Measurements from ENCODE around the gene SRR.

Gene SRR

GRCh38 chr17:2347805-2348685, 44.3 kb downstream of the SRR start:
- no peak for DNase-seq

- no peak for DNase-seq
These were observed 47.5 kb downstream of the SRR start for GRCh38 chr17:2351269-2351668.

GRCh38 chr17:2354311-2354710, 50.6 kb downstream of the SRR start:
- DNase-seq = no peak

DNA sequence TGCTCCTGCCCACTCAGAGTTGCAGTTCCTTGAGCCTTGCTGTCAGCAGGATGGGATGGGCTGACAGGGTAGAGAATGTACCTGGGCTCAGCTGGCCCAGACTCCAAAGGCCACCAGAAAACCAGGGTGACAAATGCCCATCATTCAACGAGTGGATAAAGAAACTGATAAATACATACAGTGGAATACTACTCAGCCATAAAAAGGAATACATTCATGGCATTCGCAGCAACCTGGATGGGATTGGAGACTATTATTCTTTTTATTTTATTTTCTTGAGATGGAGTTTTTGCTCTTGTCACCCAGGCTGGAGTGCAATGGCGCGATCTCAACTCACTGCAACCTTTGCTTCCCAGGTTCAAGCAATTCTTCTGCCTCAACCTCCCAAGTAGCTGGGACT, 53.5 kb downstream of the SRR start:
- no peak for DNase-seq

- no peak for DNase-seq
These were observed 54.2 kb downstream of the SRR start for GRCh38 chr17:2357931-2358434.

GRCh38 chr17:2361010-2361760, 57.4 kb downstream of the SRR start:
- DNase-seq = no peak

DNA sequence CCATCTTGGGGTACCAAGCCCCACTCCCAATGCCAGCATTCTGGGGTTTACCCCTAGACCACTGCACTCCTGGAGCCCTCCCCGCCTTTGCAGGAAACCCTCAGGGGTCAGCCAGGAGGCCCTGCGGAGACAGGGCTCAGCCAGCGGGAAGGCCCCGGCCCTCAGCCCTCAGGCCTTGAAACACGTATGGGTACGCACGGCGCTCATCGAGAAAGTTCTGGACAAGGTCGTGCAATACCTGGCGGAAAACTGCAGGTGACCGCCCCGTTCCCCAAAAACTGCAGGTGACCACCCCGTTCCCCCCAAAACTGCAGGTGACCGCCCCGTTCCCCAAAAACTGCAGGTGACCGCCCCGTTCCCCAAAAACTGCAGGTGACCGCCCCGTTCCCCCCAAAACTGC, 58.3 kb downstream of the SRR start:
- DNase-seq = no peak

DNA sequence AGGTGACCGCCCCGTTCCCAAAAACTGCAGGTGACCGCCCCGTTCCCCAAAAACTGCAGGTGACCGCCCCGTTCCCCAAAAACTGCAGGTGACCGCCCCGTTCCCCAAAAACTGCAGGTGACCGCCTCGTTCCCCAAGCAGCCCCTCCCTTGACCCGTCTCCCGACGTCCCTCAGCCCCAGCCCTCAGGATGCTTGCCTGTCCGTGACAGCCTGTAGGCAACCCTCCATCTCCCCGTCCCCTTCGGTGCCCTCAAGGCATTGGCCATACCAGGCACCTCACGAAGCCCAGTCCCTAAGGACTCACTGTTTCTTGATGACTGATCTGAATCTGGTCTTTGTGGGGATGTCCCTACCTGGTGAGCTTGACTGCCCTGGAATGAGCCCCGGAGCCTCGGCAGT, 58.7 kb downstream of the SRR start:
- no peak for DNase-seq

DNA sequence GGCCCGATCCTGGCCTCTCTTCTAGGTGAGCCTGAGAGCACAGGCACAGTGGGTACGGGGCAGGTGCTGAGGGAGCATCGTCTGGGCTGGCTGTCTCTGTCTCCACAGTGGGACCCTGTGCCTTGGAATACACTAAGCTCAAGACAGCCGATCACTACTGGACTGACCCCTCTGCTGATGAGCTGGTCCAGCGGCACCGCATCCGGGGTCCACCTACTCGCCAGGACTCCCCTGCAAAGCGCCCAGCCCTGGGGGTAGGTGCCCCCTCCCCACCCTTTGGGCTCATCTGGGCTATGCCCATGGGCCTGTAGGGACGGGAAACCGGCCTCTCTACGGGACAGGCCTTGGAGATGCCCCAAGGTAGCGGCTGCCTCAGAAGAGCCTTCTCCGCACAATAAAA, 59.1 kb downstream of the SRR start:
- no peak for DNase-seq

DNA sequence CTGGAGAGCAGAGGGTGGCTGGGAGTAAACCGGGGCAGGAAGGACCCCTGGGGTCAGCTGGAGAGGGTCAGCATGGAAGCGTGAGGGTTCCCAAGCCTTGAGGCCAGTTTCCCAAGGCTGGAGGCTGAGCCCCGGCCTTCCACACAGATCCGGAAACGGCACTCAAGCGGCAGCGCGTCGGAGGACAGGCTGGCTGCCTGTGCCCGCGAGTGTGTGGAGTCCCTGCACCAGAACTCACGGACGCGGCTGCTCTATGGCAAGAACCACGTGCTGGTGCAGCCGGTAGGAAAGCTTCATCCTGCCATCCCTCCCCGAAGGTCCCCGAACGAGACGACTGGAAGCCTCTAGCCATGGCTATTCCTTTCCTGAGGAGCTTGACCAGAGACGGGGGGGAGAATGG, 59.6 kb downstream of the SRR start:
- no peak for DNase-seq

DNA sequence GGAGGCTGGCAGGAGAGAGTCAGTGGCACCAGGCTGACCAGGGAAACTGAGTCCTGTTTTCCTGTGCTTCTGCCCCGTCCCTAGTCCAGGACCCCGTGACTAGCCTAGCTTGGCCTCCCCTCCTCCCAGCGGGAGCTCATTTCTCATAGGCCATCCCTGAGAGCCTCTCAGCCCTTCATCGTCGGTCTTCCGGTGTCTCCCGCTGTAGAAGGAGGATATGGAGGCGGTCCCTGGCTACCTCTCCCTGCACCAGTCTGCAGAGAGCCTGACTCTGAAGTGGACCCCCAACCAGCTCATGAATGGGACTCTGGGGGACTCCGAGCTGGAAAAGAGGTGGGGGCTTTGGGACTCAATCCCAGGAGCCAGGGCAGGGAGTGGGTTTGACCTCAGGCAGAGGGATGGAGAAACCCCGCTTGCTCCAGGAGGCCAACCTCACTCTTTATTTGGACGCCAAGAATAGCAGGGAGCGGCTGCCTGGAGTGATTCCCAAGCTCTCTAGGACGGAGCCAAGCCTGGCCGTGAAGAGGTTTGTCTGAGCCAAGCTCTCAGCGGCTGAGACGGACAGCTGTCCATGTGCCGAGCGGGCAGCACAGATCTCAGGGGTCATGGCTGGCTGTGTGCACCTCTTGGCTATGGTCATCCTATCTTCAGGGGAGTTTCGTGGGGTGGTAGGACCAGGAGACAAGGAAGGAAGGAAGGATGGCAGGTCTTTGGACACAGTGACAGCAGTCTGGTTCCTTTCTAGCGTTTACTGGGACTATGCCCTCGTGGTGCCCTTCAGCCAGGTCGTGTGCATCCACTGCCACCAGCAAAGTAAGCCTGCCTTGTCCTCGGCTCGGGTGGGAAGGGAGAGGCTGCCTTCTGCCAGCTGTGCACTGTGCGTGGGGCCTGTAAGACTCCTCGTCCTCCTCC, 60.4 kb downstream of the SRR start:
- DNase-seq = no peak

DNA sequence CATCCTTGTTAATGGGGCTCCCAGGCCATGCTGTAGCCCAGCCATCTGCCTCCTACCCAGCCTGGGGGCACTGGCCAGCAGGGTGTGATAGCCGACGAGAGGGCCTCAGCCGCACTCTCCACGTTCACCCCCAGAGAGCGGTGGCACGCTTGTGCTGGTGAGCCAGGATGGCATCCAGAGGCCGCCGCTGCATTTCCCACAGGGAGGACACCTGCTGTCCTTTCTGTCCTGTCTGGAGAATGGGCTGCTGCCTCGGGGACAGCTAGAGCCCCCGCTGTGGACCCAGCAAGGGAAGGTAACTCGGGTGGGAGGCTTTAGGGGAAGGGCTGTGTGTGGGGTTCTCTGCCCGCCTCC, 61.0 kb downstream of the SRR start:
- no peak for DNase-seq

- no peak for DNase-seq
These were observed 61.4 kb downstream of the SRR start for GRCh38 chr17:2365132-2365531.

GRCh38 chr17:2366747-2367494, 63.2 kb downstream of the SRR start:
- DNase-seq = no peak

GRCh38 chr17:2368359-2368758, 64.6 kb downstream of the SRR start:
- DNase-seq = no peak

DNA sequence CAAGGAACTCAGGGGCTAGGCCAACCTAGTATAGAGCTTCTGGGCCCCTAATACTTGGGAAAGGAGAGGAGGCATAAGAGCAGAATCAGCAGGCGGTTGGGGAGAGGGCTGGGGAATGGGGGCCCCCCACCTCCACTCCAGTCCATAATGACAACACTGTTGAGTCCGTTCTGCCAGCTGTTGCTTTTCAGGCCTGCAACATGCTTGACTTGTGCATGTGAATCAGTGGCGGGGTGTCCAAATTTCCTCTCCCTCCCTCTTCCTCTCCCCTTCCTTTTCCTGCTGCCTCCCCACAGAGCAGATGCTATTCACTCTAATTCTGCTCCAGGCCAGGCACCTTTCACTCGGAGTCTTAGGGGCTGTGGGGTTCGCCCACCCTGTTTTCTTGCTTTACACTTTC, 65.3 kb downstream of the SRR start:
- DNase-seq = no peak

DNA sequence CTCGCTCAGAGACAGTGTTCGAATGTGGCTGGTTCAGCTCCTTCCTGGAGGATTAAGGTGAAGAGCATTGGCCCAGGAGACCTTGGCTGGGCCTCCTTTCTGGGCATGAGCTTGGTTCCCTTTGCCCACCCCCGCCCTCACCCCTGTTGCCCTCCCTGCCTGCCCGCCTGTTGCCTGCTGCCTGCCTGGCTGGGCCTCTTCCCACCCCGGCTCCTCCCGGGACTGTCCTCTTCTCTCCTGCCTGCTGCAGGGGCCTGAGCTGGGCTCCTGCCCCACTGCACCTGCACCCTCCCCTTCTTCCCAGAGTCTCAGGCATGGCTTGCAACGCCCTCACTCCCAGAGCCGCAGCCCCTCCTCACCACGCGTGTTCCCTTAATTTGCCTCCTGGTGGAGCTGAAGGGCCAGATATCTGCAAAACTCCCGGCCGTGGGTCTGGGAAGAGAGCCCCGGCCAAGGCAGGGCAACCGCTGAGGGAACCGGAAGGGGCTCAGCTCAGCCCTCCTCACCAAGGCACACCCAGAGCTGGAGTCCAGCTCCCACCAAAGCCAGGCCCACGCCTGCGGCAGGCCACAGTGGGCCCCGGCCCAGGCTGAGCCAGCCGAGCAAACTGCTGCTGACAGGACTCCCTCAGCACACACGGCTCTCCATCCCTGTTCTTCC, 65.9 kb downstream of the SRR start:
- DNase-seq = no peak

DNA sequence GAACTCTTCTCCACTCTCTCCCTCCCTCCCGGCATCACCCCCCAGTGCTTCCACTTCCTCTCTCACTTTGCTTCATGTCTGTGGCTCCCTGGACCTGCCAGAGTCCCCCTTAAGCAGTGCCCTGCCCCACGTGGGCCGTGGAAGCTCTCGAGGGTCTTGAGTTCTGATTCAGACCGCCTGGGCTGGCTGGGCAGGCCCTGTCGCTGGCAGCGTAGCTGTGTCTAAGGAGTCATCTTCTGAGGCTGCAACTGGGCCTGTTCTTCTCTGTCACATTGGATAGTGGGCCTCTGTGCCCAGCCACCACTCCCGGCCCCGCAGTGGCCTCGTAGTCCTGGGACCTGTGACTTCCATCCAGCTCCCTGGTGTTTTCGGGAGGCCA, 66.5 kb downstream of the SRR start:
- DNase-seq = no peak

DNA sequence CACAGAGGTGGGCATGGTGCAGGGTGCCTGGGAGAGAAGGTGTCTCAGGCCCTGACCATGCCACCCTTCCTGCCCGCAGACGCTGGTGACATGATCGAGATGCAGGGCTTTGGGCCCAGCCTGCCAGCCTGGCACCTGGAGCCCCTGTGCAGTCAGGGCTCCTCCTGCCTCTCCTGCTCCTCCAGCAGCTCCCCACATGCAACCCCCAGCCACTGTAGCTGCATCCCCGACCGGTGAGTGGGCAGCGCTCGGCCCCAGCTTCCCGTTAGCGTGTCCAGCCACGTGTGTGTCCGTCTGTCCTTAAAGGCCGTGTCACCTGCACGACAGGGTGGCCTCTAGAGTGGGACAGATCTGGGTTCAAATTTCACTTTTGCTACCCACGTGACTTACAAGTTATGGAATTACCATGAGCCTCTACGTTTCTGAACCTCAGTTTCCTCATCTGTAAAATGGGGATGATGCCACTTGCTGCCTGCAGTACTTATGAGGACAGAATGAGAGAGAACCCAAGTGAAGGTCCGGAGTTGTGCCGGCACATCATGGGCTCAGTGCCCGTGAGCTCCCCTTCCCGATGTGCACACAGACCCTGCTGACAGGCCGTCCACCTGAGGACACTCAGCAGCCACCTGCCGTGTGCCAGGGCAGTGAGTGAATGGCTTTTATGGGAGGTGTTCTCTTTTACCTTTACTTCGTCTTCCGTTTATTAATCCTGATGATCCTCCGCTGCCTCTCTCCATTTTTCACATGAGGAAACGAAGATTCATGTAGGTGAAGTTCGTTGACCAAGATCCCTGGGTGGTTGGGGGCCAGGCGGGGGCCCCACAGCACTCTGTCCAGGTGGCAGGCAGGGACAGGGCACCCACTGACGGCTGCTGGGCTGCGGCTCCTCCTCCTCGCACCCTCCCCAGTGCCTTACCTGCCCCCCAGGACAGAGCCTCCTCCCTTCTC, 67.7 kb downstream of the SRR start:
- DNase-seq = no peak

- DNase-seq = no peak
These were observed 68.4 kb downstream of the SRR start for GRCh38 chr17:2372180-2372579.

DNA sequence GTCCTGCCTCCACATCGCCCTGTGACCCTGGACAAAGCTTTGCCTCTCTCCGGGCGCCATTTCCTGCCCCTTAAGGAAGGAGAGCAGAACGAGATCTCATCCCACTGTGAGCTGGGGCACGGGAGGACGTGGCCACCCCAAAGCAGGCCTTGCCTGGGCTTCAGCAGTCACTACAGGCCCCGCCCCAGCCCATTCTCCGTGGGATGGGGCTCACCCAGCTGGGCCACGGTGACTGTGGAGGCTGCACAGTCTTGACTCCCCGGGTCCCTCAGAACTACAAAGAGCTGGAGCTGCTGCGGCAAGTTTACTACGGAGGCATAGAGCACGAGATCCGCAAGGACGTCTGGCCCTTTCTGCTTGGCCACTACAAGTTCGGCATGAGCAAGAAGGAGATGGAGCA, 68.9 kb downstream of the SRR start:
- DNase-seq = no peak

All from inflammatory macrophage treated with lipopolysaccharide for 4 hours (primary cell).